CD4-positive, alpha-beta T cell (primary cell): ENCODE data around the gene TMEM229B. TPM values are rescaled to one million over a fixed set of nuclear protein-coding genes. Genes with fewer than 3 reads are reported as not detected.

ENCODE experiments used
- ATAC-seq: fragments of 200-7000 bp; cut with Tn5 transposase; one replicate; pipeline ENCODE4 v1.10.0; 2022; ENCODE audit warnings: mild to moderate bottlenecking; ENCODE audit not compliant: poor library complexity
- CTCF ChIA-PET: fragments of 350-600 bp; sonication (Branson Sonifier 250); formaldehyde crosslinking; loops from one replicate; lab custom pipeline; 2021; ENCODE audit warnings: antibody characterized with exemption, inconsistent platforms; lab: Charles Lee
- POLR2A ChIA-PET: fragments of 350-600 bp; sonication (Branson Sonifier 250); formaldehyde crosslinking; loops from one replicate; lab custom pipeline; 2021; ENCODE audit warnings: antibody characterized with exemption, inconsistent platforms; lab: Charles Lee
- DNase-seq, 14 experiments: peaks; one replicate each; pipeline ENCODE4 v3.0.0-alpha.2; 2013 to 2020; ENCODE audit warnings: mixed read lengths in 2 of 14
- H3K27ac ChIP-seq, 2 donors: one replicate each; pipeline versions ENCODE4 v1.5.1 to v1.7.0; 2013; ENCODE audit warnings: low read length in 2 of 2, low read depth in 1 of 2, mild to moderate bottlenecking in 1 of 2
- H3K27me3 ChIP-seq, 2 experiments: 1 replicate in 1 of 2; 2 replicates in 1 of 2; pipeline versions ENCODE4 v1.6.1 to v1.7.0; 2013; ENCODE audit warnings: low read length in 2 of 2, control low read depth in 1 of 2, mild to moderate bottlenecking in 1 of 2, moderate library complexity in 1 of 2; ENCODE audit not compliant: insufficient read depth in 2 of 2, control insufficient read depth in 1 of 2
- H3K36me3 ChIP-seq: one replicate; pipeline ENCODE4 v1.6.1; 2013; ENCODE audit warnings: low read length, control low read depth; ENCODE audit not compliant: insufficient read depth
- H3K4me1 ChIP-seq: one replicate; pipeline ENCODE4 v1.6.1; 2013; ENCODE audit warnings: low read length, control low read depth; ENCODE audit not compliant: insufficient read depth
- H3K4me3 ChIP-seq: one replicate; pipeline ENCODE4 v1.5.1; 2013; ENCODE audit warnings: mild to moderate bottlenecking, low read length, moderate library complexity
- H3K9me3 ChIP-seq, 2 experiments: 1 replicate in 1 of 2; 2 replicates in 1 of 2; pipeline versions ENCODE4 v1.6.1 to v1.7.0; 2013; ENCODE audit warnings: low read length in 2 of 2, mild to moderate bottlenecking in 2 of 2, control low read depth in 1 of 2, moderate library complexity in 1 of 2; ENCODE audit not compliant: control insufficient read depth in 1 of 2, insufficient read depth in 1 of 2
- H3K27ac Mint-ChIP-seq: one replicate; pipeline ENCODE4 v1.8.0; 2020; ENCODE audit warnings: mixed read lengths
- H3K27me3 Mint-ChIP-seq: one replicate; pipeline ENCODE4 v1.8.0; 2021; ENCODE audit warnings: mixed read lengths
- H3K36me3 Mint-ChIP-seq: one replicate; pipeline ENCODE4 v1.8.0; 2021; ENCODE audit warnings: low read depth, mixed read lengths
- H3K4me1 Mint-ChIP-seq: one replicate; pipeline ENCODE4 v1.8.0; 2021; ENCODE audit warnings: low read depth, mixed read lengths
- H3K4me3 Mint-ChIP-seq: one replicate; pipeline ENCODE4 v1.8.0; 2020; ENCODE audit warnings: mild to moderate bottlenecking, mixed read lengths
- H3K9me3 Mint-ChIP-seq: one replicate; pipeline ENCODE4 v1.8.0; 2020; ENCODE audit warnings: mixed read lengths
- CTCF ChIP-seq: fragments of 200-600 bp; IDR thresholded peaks from one replicate; pipeline ENCODE4 v1.8.0; 2022; ENCODE audit warnings: antibody characterized with exemption, mild to moderate bottlenecking
- intact Hi-C, 2 experiments: fragments of 100-400 bp; cut with DNase I in 1 of 2; cut with micrococcal nuclease in 1 of 2; formaldehyde crosslinking; loops; one replicate each; pipeline versions ENCODE4 v1.15.1 to v1.9.0; 2023 to 2025; cut with DNase I, micrococcal nuclease
- total RNA-seq, 174 experiments: library from RNA in 2 of 174; stranded (reverse) in 2 of 174; gene quantifications; one replicate each; pipeline ENCODE4 v1.2.3 and lab custom pipeline; 2021 to 2026

TMEM229B gene
- total RNA-seq, 2 experiments from 2014 or later = 7.1 to 9.1 TPM

DNA sequence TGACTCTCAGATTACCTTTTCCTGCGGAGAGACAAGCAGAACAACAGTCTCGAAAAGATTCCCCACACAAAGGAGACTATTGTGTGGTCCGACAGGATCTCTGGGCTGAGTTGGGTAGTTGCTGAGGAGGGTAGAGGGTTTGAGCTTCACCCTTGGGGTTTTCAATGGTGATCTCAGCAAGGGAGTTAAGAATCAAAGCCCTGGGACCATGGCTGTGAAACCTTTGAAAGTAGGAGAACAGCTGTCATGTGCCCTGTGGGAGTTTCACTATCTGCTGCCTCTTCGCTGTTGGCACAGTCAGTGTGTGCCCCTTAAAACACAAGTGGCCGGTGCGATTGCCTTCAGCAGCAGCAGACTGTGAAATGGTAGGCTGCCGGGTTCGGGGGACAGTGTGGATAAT lies 62.4 kb downstream of the TMEM229B start:
- TF ChIP-seq CTCF = no peak
- Mint-ChIP-seq H3K9me3 (no peaks in the 10 kb centered on the region), H3K27ac (no peak overlapping the region), H3K36me3 (no peaks in the 10 kb centered on the region), H3K27me3 (peaks cover 20% of the 10 kb centered on the region), H3K4me1 (no peaks in the 10 kb centered on the region), H3K4me3 (no peak overlapping the region)
- H3K27ac ChIP-seq = no peak overlapping the region
- ChIA-PET CTCF (interaction anchor here (0.7 to 4.4 kb wide), 4 partner anchors 16 to 286 kb away, joined by 3 to 51 read pairs (median 9); no protein-coding TSS in a partner anchor), POLR2A (interaction anchor here (2.6 kb wide), 1 partner anchor 145 kb away, joined by 16 read pairs; no protein-coding TSS in a partner anchor)
- H3K27me3 ChIP-seq = peaks cover 0 to 9% of the 10 kb centered on the region in 2 experiments
- ATAC-seq = no peak
- H3K36me3 ChIP-seq = no peaks in the 10 kb centered on the region
- intact Hi-C loops = loop anchor here in 1 of 2 experiments (2.0 to 5.0 kb wide), 2 partner anchors 241 to 279 kb away; no protein-coding TSS in a partner anchor
- H3K9me3 ChIP-seq = no peaks in the 10 kb centered on the region
- H3K4me3 ChIP-seq = no peak overlapping the region
- no peak for DNase-seq
- H3K4me1 ChIP-seq = peaks cover 5% of the 10 kb centered on the region

DNA sequence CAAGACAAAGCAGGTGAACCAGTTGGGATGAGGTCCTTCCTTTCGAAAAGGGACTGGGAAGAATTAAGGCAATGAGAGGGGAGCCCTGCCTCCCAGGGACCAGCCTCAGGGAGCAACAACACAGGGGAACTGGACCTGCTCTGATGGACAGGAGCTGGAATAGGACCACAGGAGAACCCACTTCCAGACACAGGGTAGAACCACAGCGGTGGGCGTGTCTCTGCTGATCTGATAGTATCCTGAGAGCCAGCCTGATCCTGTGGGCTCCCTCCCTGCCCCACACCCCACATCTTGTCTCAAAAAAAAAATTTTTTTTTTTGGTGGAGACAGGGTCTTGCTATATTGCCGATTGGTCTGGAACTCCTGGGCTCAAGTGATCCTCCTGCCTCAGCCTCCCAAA lies 62.9 kb downstream of the TMEM229B start:
- H3K4me1 ChIP-seq = peaks cover 5% of the 10 kb centered on the region
- no peak overlapping the region for H3K27ac ChIP-seq
- intact Hi-C loops = loop anchor here in 1 of 2 experiments (2.0 to 5.0 kb wide), 2 partner anchors 242 to 279 kb away; no protein-coding TSS in a partner anchor
- H3K36me3 ChIP-seq = no peaks in the 10 kb centered on the region
- H3K4me3 ChIP-seq = no peak overlapping the region
- no peaks in the 10 kb centered on the region for H3K9me3 ChIP-seq
- Mint-ChIP-seq H3K4me3 (no peak overlapping the region), H3K4me1 (no peaks in the 10 kb centered on the region), H3K27me3 (peaks cover 20% of the 10 kb centered on the region), H3K9me3 (no peaks in the 10 kb centered on the region), H3K36me3 (no peaks in the 10 kb centered on the region), H3K27ac (no peak overlapping the region)
- DNase-seq = no peak
- ChIA-PET POLR2A (no interaction called here), CTCF (interaction anchor here (3.2 to 4.4 kb wide), 2 partner anchors 146 to 279 kb away, joined by 15 to 51 read pairs; no protein-coding TSS in a partner anchor)
- ATAC-seq = no peak
- no peak for TF ChIP-seq CTCF
- peaks cover 0 to 9% of the 10 kb centered on the region in 2 experiments for H3K27me3 ChIP-seq

GRCh38 chr14:67424539-67424938 lies 64.0 kb downstream of the TMEM229B start:
- Histone ChIP-seq H3K27me3 (peaks cover 0 to 9% of the 10 kb centered on the region in 2 experiments), H3K4me1 (peaks cover 5% of the 10 kb centered on the region), H3K27ac (no peak overlapping the region), H3K9me3 (no peaks in the 10 kb centered on the region), H3K36me3 (no peaks in the 10 kb centered on the region), H3K4me3 (no peak overlapping the region)
- POLR2A ChIA-PET = interaction anchor here (0.6 kb wide), 1 partner anchor 861 kb away, joined by 3 read pairs; no protein-coding TSS in a partner anchor
- intact Hi-C loops = no loop called here
- H3K27me3 Mint-ChIP-seq = peaks cover 20% of the 10 kb centered on the region
- no peak overlapping the region for H3K4me3 Mint-ChIP-seq
- CTCF ChIA-PET = interaction anchor here (4.4 kb wide), 1 partner anchor 147 kb away, joined by 51 read pairs; no protein-coding TSS in a partner anchor
- no peak for TF ChIP-seq CTCF
- ATAC-seq (no peak), DNase-seq (no peak)
- no peaks in the 10 kb centered on the region for H3K4me1 Mint-ChIP-seq
- H3K36me3 Mint-ChIP-seq = no peaks in the 10 kb centered on the region
- no peaks in the 10 kb centered on the region for H3K9me3 Mint-ChIP-seq
- no peak overlapping the region for H3K27ac Mint-ChIP-seq
